Activated CD4-positive, alpha-beta memory T cell treated with anti-CD3 and anti-CD28 coated beads for 36 hours (primary cell): ENCODE measurements around the gene ZSCAN29. TPM values are rescaled to one million over a fixed set of nuclear protein-coding genes. Genes with fewer than 3 reads are reported as not detected.

ENCODE experiments used
- total RNA-seq, 2 experiments: library from RNA; stranded (reverse); gene quantifications; one replicate each; pipeline ENCODE4 v1.2.3, GENCODE V29; 2021

ZSCAN29 gene
- total RNA-seq, 2 experiments from 2014 or later: 20.6 to 20.9 TPM

Other genes with a start within 250 kb of the ZSCAN29 start
- 10 to 100 TPM; 11.3 to 12.7 TPM for gene TMEM62, start 237.5 kb downstream of the ZSCAN29 start, total RNA-seq
- gene CCNDBP1, start 185.6 kb downstream of the ZSCAN29 start, total RNA-seq: 10 to 100 TPM; 79.5 to 80.6 TPM
- gene EPB42, start 150.0 kb downstream of the ZSCAN29 start, total RNA-seq: not detected
- gene TGM5, start 104.1 kb downstream of the ZSCAN29 start, total RNA-seq: not detected
- not detected for gene TGM7, start 68.8 kb downstream of the ZSCAN29 start, total RNA-seq
- gene LCMT2, start 40.5 kb downstream of the ZSCAN29 start, total RNA-seq: 1 to 10 TPM; 7.7 to 9.1 TPM
- 10 to 100 TPM; 37.3 to 37.6 TPM for gene TUBGCP4, start 58 bp upstream of the ZSCAN29 start, total RNA-seq
- 10 to 100 TPM; 26.4 to 32.0 TPM for gene TP53BP1, start 122.1 kb upstream of the ZSCAN29 start, total RNA-seq
- 1 to 10 TPM; 1.5 TPM for gene MAP1A, start 146.6 kb upstream of the ZSCAN29 start, total RNA-seq
- gene PPIP5K1, start 219.2 kb upstream of the ZSCAN29 start, total RNA-seq: 10 to 100 TPM; 38.6 to 44.2 TPM
- gene CKMT1B, start 223.0 kb upstream of the ZSCAN29 start, total RNA-seq: under 1 TPM in 1 of 2 experiments, not detected in 1; 0.36 TPM
- gene STRC, start 247.8 kb upstream of the ZSCAN29 start, total RNA-seq: under 1 TPM; 0.44 to 0.57 TPM